HG03108 (cell line): Measurements from ENCODE around the gene MFN2.

Experiments
- ATAC-seq: cut with Tn5 transposase; IDR thresholded peaks from one replicate; pipeline ENCODE4 v1.9.1; 2021; ENCODE audit warnings: moderate library complexity; ENCODE audit not compliant: unreplicated experiment

Gene MFN2

GRCh38 chr1:12046749-12047119 lies 66.5 kb downstream of the MFN2 start:
- no peak for ATAC-seq

GRCh38 chr1:12047120-12047876 lies 67.1 kb downstream of the MFN2 start:
- ATAC-seq = peak; percentile 37

GRCh38 chr1:12048372-12048771 lies 68.1 kb downstream of the MFN2 start:
- ATAC-seq = no peak

- ATAC-seq = no peak
Measured at GRCh38 chr1:12049616-12050015, 69.4 kb downstream of the MFN2 start.

- no peak for ATAC-seq
Measured at GRCh38 chr1:12051361-12051760, 71.1 kb downstream of the MFN2 start.

- peak; percentile 57 for ATAC-seq
Measured at GRCh38 chr1:12052008-12052573, 71.8 kb downstream of the MFN2 start.

GRCh38 chr1:12052997-12053686 lies 72.9 kb downstream of the MFN2 start:
- ATAC-seq = no peak

- peak; percentile 28 for ATAC-seq
Measured at GRCh38 chr1:12053752-12054548, 73.7 kb downstream of the MFN2 start.

- no peak for ATAC-seq
Measured at GRCh38 chr1:12055259-12055658, 75.0 kb downstream of the MFN2 start.

GRCh38 chr1:12056331-12056841 lies 76.1 kb downstream of the MFN2 start:
- no peak for ATAC-seq

GRCh38 chr1:12057382-12057781 lies 77.1 kb downstream of the MFN2 start:
- no peak for ATAC-seq

- ATAC-seq = no peak
Measured at GRCh38 chr1:12057940-12058687, 77.9 kb downstream of the MFN2 start.

GRCh38 chr1:12059226-12059625 lies 79.0 kb downstream of the MFN2 start:
- no peak for ATAC-seq

- no peak for ATAC-seq
Measured at GRCh38 chr1:12059722-12060464, 79.6 kb downstream of the MFN2 start.

GRCh38 chr1:12060500-12060899 lies 80.3 kb downstream of the MFN2 start:
- ATAC-seq = no peak
